OCI-LY7 (cell line): Measurements from ENCODE around the gene RCOR1.

Source experiments
- EZH2phosphoT487 ChIP-seq: fragments of 200-600 bp; sonication (generic); IDR thresholded peaks from 2 replicates; pipeline ENCODE4 v1.6.1; 2018; ENCODE audit warnings: low read depth, borderline replicate concordance, mild to moderate bottlenecking, mixed run types, antibody characterized with exemption, low read length, moderate library complexity, mixed read lengths
- TF ChIP-seq, protein P1 (sequence below): fragments of 200-600 bp; sonication (generic); conservative IDR thresholded peaks from 2 replicates; pipeline ENCODE4 v1.5.1; 2014; ENCODE audit warnings: mild to moderate bottlenecking, antibody characterized with exemption, low read length, moderate library complexity, mixed read lengths

DNA sequence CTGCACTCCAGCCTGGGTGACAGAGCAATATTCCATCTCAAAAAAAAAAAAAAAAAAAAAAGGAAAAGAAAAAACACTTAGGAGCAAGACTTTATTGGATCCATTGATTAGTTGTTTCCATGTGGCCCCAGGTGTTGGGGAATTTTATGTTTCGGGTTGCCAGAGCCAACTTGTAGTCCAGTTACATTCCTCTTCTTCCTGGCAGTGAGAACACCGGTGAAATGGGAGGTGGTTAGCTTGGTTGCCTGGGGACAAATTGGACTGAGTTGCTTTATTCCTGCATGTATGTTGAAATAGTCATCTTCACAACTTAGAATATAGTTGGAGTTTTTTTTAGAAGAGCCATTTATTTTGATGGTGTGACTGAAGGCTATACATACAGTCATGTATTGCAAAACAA lies 12.6 kb downstream of the RCOR1 start:
- TF ChIP-seq, protein P1, sequence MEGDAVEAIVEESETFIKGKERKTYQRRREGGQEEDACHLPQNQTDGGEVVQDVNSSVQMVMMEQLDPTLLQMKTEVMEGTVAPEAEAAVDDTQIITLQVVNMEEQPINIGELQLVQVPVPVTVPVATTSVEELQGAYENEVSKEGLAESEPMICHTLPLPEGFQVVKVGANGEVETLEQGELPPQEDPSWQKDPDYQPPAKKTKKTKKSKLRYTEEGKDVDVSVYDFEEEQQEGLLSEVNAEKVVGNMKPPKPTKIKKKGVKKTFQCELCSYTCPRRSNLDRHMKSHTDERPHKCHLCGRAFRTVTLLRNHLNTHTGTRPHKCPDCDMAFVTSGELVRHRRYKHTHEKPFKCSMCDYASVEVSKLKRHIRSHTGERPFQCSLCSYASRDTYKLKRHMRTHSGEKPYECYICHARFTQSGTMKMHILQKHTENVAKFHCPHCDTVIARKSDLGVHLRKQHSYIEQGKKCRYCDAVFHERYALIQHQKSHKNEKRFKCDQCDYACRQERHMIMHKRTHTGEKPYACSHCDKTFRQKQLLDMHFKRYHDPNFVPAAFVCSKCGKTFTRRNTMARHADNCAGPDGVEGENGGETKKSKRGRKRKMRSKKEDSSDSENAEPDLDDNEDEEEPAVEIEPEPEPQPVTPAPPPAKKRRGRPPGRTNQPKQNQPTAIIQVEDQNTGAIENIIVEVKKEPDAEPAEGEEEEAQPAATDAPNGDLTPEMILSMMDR = no peak
- no peak for TF ChIP-seq EZH2phosphoT487
